Endothelial cell of coronary artery (primary cell): Measurements from ENCODE around the gene PHACTR4. TPM values are rescaled to one million over a fixed set of nuclear protein-coding genes. Genes with fewer than 3 reads are reported as not detected.

Experiments
- total RNA-seq: library from RNA; depleted of rRNA; stranded (reverse); fragments of >200 nt; gene quantifications from 2 replicates; pipeline ENCODE4 v1.2.3, GENCODE V29; 2014

PHACTR4 gene
- 7.1 and 14.7 TPM in 2 replicates for total RNA-seq

DNA sequence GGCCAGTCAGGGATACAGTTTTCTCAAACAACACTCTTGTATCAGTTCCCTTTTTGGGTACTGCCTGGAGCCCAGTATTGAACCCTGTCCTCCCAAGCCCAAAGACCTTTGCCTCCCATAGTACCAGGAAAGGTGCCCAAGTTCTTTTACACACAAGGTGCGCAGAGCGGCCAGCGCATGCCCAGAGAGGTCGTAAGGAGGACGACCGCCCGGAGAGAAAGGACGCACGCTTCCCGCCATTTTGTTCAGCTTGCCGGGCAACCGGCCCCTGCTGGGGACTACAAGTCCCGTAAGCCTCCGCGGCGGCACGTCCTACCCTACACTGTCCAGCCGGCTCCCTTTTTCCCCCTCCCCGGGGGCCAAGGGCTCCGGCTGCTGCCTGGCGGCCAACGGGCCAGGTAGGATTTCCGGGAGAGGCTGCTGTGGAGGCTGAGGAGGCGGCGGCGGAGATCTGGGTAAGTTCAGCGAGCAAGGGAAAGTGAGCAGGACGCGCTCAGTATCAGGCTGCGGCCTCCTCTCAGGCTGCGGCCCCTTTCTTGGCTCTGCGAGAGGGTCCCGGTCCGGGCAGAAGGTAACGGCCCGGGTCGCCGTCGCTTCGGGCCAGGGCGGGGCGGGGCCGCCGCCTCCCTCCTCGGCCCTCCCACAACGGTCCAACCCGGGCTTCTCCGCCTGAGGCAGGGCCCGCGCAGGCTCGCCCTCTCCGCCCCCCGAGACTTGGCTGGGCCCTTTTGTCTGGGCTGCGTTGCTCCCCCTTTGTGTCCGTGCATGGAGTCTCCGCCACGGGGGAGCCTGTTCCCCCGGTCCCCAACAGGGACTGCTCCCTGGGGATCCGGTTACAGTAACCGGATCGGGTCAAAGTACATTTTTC, at the start of gene PHACTR4:
Gene PHACTR4 (plus strand): TSS at position 370 of the 868 bp plus-strand sequence. CDS start 37,708 bp downstream, outside the sequence.

DNA sequence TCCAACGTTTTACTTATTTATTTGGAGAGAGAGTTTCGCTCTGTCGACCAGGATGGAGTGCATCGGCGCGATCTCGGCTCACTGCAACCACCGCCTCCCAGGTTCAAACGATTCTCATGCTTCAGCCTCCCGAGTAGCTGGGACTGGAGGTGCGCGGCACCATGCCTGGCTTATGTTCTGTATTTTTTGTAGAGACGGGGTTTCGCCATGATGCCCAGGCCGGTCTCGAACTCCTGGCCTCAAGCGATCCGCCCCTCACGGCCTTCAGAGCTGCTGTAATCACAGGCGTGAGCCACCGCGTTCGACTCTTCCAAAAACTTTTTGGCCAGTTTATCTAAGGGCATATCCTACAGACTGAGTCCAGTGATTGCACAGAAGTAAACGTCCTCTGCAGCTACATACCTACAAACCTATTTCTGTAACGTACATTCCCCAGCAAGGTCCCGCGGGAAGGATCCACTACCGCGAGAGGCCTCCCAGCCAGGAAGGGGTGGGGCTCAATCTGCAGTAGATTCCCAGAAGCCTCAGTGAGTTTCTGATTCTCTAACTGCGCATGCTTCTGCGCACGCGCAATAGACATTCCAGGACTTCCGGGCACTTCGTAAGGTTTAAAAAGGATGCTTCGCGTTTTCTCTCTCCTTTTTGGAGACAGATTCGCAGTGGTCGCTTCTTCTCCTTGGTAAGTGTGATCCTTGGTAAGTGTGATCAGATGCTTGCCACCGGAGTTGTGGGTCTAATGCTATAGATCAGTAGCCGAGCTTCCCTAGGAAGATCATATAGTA, 136.1 kb downstream of the PHACTR4 start, which contains the start of gene RCC1:
Gene RCC1 (plus strand): TSS at position 638 of the 782 bp plus-strand sequence. CDS start 23,824 bp downstream, outside the sequence.

Other genes starting within 250 kb of the PHACTR4 start
- gene PTAFR, start 193.1 kb upstream of the PHACTR4 start, total RNA-seq = 0.09 and 0.18 TPM in 2 replicates
- 53.6 and 55.9 TPM in 2 replicates for gene DNAJC8, start 136.7 kb upstream of the PHACTR4 start, total RNA-seq
- gene ATP5IF1, start 133.6 kb upstream of the PHACTR4 start, total RNA-seq = 167 and 194 TPM in 2 replicates
- 9.8 and 10.9 TPM in 2 replicates for gene SESN2, start 110.2 kb upstream of the PHACTR4 start, total RNA-seq
- gene MED18, start 40.7 kb upstream of the PHACTR4 start, total RNA-seq = 18.8 and 19.2 TPM in 2 replicates
- gene RCC1, start 136.3 kb downstream of the PHACTR4 start, total RNA-seq = 70.4 and 72.7 TPM in 2 replicates
- gene TRNAU1AP, start 183.3 kb downstream of the PHACTR4 start, total RNA-seq = 18.5 and 19.7 TPM in 2 replicates
- gene RAB42, start 222.5 kb downstream of the PHACTR4 start, total RNA-seq = 0.81 and 1.2 TPM in 2 replicates